ENCODE data around the gene SLC23A1. TPM values are rescaled to one million over a fixed set of nuclear protein-coding genes. Genes with fewer than 3 reads are reported as not detected.

Gene SLC23A1
- total and polyA plus RNA-seq, 4 donors: 10.0 to 18.0 (median 17.4) TPM

- TF ChIP-seq ZBTB33 (IDR thresholded peaks at IDR 0.05) (no peak), NR2F2 (IDR thresholded peaks at IDR 0.05) (no peak), FOXA1 (IDR thresholded peaks at IDR 0.05) (no peak), MAX (IDR thresholded peaks at IDR 0.05) (no peak), HNF4A (conservative IDR thresholded peaks at IDR 0.05) (peak; percentile 50 to 63), TAF1 (conservative IDR thresholded peaks at IDR 0.05) (no peak), JUND (IDR thresholded peaks at IDR 0.05) (peak; percentile 39 to 47), SP1 (IDR thresholded peaks at IDR 0.05) (no peak)
These were observed 2.9 kb upstream of the SLC23A1 start (continued) for GRCh38 chr5:139386050-139386438.

GRCh38 chr5:139385061-139386049, 2.3 kb upstream of the SLC23A1 start:
- no peak for TF ChIP-seq GABPA (IDR thresholded peaks at IDR 0.05 in 1 of 2, conservative IDR thresholded peaks at IDR 0.05 in 1 of 2)
- TF ChIP-seq RAD21 (IDR thresholded peaks at IDR 0.05): peak; percentile 44 to 54
- TF ChIP-seq FOXA2 (IDR thresholded peaks at IDR 0.05): no peak
- TF ChIP-seq ZBTB33 (IDR thresholded peaks at IDR 0.05): no peak
- no peak for TF ChIP-seq HNF4A (conservative IDR thresholded peaks at IDR 0.05)
- TF ChIP-seq EGR1 (IDR thresholded peaks at IDR 0.05; ENCODE audit: low read depth in 2 of 2): no peak
- TF ChIP-seq ATF3 (IDR thresholded peaks at IDR 0.05): no peak
- peak; percentile 23 for TF ChIP-seq CTCF (IDR thresholded peaks at IDR 0.05; ENCODE audit: low read depth, low read length, missing input control)
- no peak for TF ChIP-seq SP1 (IDR thresholded peaks at IDR 0.05)
- peak; percentile 15 for TF ChIP-seq YY1 (IDR thresholded peaks at IDR 0.05)
- 29% methylated on average over 8 of the region's 8 CpGs for WGBS
- Histone ChIP-seq H3K27me3 (ENCODE audit: control insufficient read depth in 4 of 4, insufficient read depth in 4 of 4, low read length in 3 of 4) (no peaks in the 10 kb centered on the region), H3K9ac (ENCODE audit: low read depth in 1 of 2, low read length in 2 of 2) (peak overlapping the region; percentile 52 to 91), H3K9me3 (ENCODE audit: control insufficient read depth in 4 of 4, low read length in 3 of 4) (no peaks in the 10 kb centered on the region), H3K36me3 (ENCODE audit: control insufficient read depth in 4 of 4, insufficient read depth in 3 of 4, low read depth in 1 of 4, low read length in 3 of 4) (no peaks in the 10 kb centered on the region), H3K4me3 (ENCODE audit: low read depth in 1 of 3, low read length in 3 of 3) (peak overlapping the region; percentile 38 to 76 (median 48)), H3K27ac (ENCODE audit: low read depth in 1 of 2, low read length in 2 of 2) (peak overlapping the region; percentile 29 to 71), H3K4me1 (ENCODE audit: control insufficient read depth in 4 of 4, insufficient read depth in 4 of 4, low read length in 3 of 4) (peaks cover 16 to 41% (median 35%) of the 10 kb centered on the region in 4 donors)
- no peak for DNase-seq (ENCODE audit: low spot score)

All from liver (tissue), 9 donors.